Adipocyte (in vitro differentiated cells): ENCODE measurements around the gene AGFG2.
A peak's percentile ranks its signal among the peaks of the same experiment; 100 is the strongest.

Source experiments
- DNase-seq: peaks from one replicate; pipeline ENCODE4 v3.0.0-alpha.2; 2015; ENCODE audit warnings: low read depth
- H3K27me3 ChIP-seq: replicated peaks from 2 replicates; pipeline ENCODE4 v1.7.0; 2013; ENCODE audit warnings: mild to moderate bottlenecking, low read length, moderate library complexity; ENCODE audit not compliant: control insufficient read depth, insufficient read depth
- H3K36me3 ChIP-seq: 2 replicates; pipeline ENCODE4 v1.7.0; 2013; ENCODE audit warnings: low read length, mild to moderate bottlenecking, moderate library complexity; ENCODE audit not compliant: control insufficient read depth, insufficient read depth, severe bottlenecking
- H3K4me1 ChIP-seq: 2 replicates; pipeline ENCODE4 v1.7.0; 2013; ENCODE audit warnings: mild to moderate bottlenecking, low read length, moderate library complexity; ENCODE audit not compliant: control insufficient read depth, insufficient read depth
- H3K4me3 ChIP-seq: 2 replicates; pipeline ENCODE4 v1.7.0; 2013; ENCODE audit warnings: mild to moderate bottlenecking, low read length, moderate library complexity
- H3K9ac ChIP-seq: 2 replicates; pipeline ENCODE4 v1.7.0; 2013; ENCODE audit warnings: mild to moderate bottlenecking, low read length, moderate library complexity
- H3K9me3 ChIP-seq: 2 replicates; pipeline ENCODE4 v1.7.0; 2013; ENCODE audit warnings: mild to moderate bottlenecking, low read length, moderate library complexity; ENCODE audit not compliant: control insufficient read depth

AGFG2 gene

DNA sequence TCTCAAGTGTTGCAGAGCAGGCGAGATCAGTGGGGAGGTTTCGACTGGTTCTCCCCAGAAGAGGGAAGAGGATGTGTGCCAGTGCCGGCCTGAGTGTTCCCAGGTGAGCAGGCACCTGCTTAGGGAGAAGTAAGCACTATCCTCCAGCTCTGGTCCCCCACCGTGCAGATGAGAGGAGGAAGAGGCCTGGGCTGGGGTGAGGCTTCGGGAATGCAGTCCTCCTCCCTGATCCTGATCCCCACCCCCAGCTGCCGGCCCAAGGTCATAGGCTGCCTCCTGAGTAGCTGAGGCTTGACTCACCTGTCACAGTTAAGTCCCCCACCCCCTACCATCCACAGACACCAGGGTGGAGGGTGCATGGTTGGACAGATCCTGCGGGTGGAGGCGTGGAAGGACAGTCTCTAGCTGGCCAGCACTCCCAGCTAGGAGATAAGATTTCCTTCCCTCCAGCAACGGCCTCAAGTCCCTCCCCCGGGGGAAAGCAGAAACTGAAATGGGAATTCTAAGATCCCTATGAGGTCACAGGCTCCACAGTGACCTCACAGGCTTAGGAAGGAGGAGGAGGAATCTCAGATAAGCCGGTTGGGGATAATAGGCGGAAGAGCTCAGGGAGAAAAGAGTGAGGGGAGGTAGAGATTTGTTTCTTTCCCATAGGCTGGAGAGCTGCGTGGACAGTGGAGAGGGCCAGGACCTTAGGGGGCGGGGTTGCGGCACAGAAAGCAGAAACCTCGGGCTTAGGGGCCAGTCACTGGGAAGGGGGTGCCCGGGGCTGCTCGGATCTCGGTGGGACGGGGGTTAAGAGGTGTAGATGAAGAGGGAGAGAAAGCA lies 45.9 kb downstream of the AGFG2 start:
- Histone ChIP-seq H3K9me3 (no peaks in the 10 kb centered on the region), H3K9ac (peak overlapping the region; percentile 96), H3K36me3 (peaks cover 25% of the 10 kb centered on the region), H3K4me1 (peaks cover 20% of the 10 kb centered on the region), H3K27me3 (no peaks in the 10 kb centered on the region), H3K4me3 (peak overlapping the region; percentile 93)
- peak; percentile 74 for DNase-seq

DNA sequence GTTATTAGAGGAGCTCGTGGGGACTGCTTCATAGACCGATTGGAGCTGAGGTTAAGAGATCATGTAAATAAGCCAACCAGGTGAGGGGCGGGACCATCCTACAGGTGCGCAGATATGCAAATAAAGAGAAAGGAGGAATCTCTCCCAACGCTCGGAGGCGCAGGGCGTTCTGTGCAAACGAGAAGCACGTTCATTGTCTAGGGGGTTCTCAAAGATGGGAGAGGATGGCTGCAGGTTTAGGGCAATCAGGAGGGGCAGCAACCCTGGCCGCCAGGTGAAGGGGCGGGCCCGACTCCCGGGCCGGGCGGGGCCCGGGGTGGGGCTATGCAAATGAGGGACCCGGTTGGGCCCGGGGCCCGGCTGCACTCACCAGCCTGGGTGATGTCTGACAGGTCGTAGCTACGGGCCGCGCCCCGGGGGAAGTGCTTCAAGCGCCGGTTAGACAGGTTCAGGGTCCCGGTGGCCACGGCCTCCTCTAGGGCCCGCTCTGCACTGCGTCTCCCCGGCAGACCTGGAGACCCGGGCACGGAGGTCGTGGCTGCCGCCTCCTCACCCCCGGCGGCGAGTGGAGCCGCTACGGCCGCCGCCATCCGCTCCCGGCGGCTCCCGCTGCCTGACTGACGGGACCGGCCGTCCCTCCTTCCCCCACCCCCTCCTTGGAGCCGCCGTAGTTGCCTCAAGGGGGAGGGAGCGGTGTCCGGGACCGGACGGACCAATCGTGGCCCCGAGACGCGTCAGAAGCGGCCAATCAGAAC lies 46.7 kb downstream of the AGFG2 start, which contains the start of gene LRCH4:
LRCH4 (minus strand) TSS at position 619 of the 755 bp plus-strand sequence; CDS start at position 590, 29 bp downstream.
- Histone ChIP-seq H3K4me1 (peaks cover 28% of the 10 kb centered on the region), H3K9me3 (no peaks in the 10 kb centered on the region), H3K9ac (peak within 1 kb of the TSS; percentile 96), H3K36me3 (peaks cover 17% of the 10 kb centered on the region), H3K27me3 (no peaks in the 10 kb centered on the region), H3K4me3 (peak within 1 kb of the TSS; percentile 93)
- DNase-seq: peak; percentile 59

DNA sequence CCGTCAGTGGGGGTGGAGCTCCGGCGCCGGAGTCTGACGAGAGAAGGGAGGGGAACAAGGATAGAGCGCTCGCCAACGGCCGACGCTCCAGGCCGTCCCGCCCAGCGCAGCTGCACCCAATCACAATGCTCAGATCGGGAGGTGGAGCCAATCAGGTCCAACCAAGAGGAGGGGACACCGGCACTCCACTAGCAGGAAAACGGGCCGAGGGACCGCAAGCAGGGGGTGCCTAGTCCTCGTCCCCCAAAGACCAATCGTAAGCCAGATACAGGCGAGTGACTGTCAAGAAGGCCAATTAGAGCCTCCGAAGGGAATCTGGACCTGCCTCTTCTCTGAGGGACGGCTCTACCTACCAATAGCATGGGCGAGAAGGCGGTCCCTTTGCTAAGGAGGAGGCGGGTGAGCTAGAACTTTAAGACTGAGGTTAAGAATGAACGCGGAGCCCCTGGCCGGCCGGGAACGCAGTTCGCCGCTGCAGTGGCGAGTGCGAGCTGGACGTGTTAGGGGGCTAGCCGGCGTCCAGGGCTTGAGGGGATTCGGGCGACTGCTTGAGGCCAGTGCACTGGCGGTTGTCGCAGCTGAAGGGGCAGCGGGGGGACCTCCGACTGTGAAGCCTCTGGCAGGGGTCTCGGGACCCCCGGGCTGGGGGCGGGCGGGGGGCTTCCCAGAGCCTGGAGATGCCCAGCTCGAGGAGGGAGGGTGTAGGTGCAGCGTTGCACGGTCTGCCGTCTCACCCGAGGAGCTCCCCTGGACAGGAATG lies 47.4 kb downstream of the AGFG2 start, which contains the start of gene FBXO24:
FBXO24 (plus strand) TSS at position 63 of the 760 bp plus-strand sequence; CDS start at position 361, 298 bp downstream.
- Histone ChIP-seq H3K9ac (peak within 1 kb of the TSS; percentile 96), H3K4me3 (peak within 1 kb of the TSS; percentile 93)
- peak; percentile 100 for DNase-seq

DNA sequence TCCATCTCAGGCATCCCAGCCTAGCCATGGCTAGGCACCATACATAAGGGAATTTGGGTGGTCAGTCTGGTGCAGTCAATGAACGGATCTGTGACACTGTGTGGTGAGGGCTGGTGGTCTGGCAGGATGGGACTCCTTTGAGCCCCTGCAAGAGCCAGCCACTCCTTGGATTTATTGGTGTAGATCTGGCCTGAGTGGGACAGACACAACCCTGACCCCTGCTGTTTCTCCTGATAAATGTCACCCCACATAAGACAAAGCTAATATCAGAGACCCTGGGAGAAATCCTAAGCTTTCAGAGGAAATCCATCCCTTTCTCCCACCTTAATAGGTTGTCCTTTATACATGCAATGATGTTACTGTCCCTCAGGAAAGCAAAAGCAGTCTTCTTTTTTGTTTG lies 49.4 kb downstream of the AGFG2 start:
- Histone ChIP-seq H3K4me1 (peaks cover 26% of the 10 kb centered on the region), H3K4me3 (no peak overlapping the region), H3K9ac (no peak overlapping the region), H3K27me3 (no peaks in the 10 kb centered on the region), H3K36me3 (no peaks in the 10 kb centered on the region), H3K9me3 (no peaks in the 10 kb centered on the region)
- DNase-seq: peak; percentile 34

More for the DNA sequence above, 47.4 kb downstream of the AGFG2 start, which contains the start of gene FBXO24:
- peaks cover 10% of the 10 kb centered on the region for H3K36me3 ChIP-seq
- peaks cover 29% of the 10 kb centered on the region for H3K4me1 ChIP-seq
- no peaks in the 10 kb centered on the region for H3K9me3 ChIP-seq
- no peaks in the 10 kb centered on the region for H3K27me3 ChIP-seq

DNA sequence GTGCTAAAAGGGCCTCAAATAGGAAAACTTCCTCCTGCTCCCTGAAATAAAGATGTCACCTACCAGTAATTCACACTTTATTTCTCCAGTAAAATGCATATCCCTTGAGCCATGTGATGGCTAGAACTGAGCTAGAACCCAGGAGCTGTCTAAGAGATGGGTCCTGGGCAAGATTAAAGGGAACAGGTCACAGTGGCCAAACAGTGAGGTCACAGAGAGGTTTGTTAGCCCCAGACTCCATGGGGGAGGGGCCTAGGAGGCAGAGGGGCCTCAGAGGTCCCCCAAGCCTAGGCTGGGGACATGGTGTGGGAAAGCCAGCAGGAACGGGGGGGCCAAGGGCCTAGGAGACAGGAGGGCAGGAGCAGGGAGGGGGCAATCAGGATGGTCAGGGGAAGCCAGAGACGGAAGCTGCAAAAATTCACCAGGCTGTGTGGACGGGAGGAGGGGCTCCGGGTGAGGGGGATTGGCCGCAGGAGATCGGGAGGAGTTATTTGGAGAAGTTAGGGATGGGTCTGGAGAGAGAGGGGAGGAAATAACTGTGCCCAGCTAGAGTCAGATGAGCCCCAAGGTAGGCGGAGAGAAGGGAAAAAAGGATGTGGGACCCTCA lies 50.4 kb downstream of the AGFG2 start:
- H3K9me3 ChIP-seq: no peaks in the 10 kb centered on the region
- no peaks in the 10 kb centered on the region for H3K27me3 ChIP-seq
- no peak overlapping the region for H3K9ac ChIP-seq
- no peaks in the 10 kb centered on the region for H3K36me3 ChIP-seq
- H3K4me1 ChIP-seq: peaks cover 19% of the 10 kb centered on the region
- DNase-seq: no peak
- no peak overlapping the region for H3K4me3 ChIP-seq

DNA sequence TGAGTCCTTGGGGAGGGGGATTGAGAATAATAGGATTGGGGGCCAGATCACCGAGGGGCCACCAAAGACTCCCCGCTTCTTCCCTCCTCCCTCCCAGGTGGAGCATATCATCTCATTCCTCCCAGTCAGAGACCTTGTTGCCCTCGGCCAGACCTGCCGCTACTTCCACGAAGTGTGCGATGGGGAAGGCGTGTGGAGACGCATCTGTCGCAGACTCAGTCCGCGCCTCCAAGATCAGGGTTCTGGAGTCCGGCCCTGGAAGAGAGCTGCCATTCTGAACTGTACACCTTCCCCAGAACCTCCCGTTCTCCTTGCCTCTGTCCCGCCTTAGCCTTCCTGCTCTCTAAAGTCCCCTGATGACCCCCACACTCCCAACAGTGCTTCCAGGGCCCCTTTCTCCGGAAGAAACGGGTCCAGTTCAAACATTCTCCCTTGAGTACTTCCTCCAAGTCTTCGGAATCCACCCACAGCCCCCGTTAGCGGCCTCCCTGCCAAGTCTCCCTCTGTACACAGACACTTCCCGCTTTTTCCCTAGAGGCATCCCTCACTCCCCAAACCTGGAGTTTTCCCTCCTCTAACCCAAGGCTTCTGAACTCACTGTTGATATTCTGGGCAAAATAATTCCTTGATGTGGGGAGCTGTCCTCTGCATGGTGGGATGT lies 51.2 kb downstream of the AGFG2 start:
- Histone ChIP-seq H3K9ac (peak overlapping the region; percentile 13), H3K27me3 (no peaks in the 10 kb centered on the region), H3K9me3 (no peaks in the 10 kb centered on the region), H3K36me3 (no peaks in the 10 kb centered on the region), H3K4me1 (peaks cover 11% of the 10 kb centered on the region), H3K4me3 (no peak overlapping the region)
- no peak for DNase-seq

DNA sequence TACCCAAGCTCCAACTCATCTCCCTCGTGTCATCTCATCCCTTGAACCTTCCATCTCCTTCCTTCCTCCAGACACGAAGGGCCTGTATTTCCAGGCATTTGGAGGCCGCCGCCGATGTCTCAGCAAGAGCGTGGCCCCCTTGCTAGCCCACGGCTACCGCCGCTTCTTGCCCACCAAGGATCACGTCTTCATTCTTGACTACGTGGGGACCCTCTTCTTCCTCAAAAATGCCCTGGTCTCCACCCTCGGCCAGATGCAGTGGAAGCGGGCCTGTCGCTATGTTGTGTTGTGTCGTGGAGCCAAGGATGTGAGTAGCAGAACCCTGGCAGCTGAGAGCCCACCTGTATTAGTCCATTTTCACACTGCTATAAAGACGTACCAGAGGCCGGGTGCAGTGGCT lies 52.6 kb downstream of the AGFG2 start:
- H3K27me3 ChIP-seq: no peaks in the 10 kb centered on the region
- no peaks in the 10 kb centered on the region for H3K36me3 ChIP-seq
- H3K9me3 ChIP-seq: no peaks in the 10 kb centered on the region
- DNase-seq: no peak
- H3K4me1 ChIP-seq: peaks cover 9% of the 10 kb centered on the region
- H3K4me3 ChIP-seq: no peak overlapping the region
- no peak overlapping the region for H3K9ac ChIP-seq

- Histone ChIP-seq H3K36me3 (no peaks in the 10 kb centered on the region), H3K9me3 (no peaks in the 10 kb centered on the region), H3K9ac (no peak overlapping the region), H3K4me1 (peaks cover 11% of the 10 kb centered on the region), H3K27me3 (no peaks in the 10 kb centered on the region), H3K4me3 (no peak overlapping the region)
- DNase-seq: no peak
Observed at GRCh38 chr7:100595188-100595587, 56.2 kb downstream of the AGFG2 start.

GRCh38 chr7:100598425-100598824 lies 59.4 kb downstream of the AGFG2 start:
- Histone ChIP-seq H3K4me1 (peaks cover 24% of the 10 kb centered on the region), H3K9ac (no peak overlapping the region), H3K27me3 (no peaks in the 10 kb centered on the region), H3K4me3 (no peak overlapping the region), H3K36me3 (no peaks in the 10 kb centered on the region), H3K9me3 (no peaks in the 10 kb centered on the region)
- DNase-seq: no peak

DNA sequence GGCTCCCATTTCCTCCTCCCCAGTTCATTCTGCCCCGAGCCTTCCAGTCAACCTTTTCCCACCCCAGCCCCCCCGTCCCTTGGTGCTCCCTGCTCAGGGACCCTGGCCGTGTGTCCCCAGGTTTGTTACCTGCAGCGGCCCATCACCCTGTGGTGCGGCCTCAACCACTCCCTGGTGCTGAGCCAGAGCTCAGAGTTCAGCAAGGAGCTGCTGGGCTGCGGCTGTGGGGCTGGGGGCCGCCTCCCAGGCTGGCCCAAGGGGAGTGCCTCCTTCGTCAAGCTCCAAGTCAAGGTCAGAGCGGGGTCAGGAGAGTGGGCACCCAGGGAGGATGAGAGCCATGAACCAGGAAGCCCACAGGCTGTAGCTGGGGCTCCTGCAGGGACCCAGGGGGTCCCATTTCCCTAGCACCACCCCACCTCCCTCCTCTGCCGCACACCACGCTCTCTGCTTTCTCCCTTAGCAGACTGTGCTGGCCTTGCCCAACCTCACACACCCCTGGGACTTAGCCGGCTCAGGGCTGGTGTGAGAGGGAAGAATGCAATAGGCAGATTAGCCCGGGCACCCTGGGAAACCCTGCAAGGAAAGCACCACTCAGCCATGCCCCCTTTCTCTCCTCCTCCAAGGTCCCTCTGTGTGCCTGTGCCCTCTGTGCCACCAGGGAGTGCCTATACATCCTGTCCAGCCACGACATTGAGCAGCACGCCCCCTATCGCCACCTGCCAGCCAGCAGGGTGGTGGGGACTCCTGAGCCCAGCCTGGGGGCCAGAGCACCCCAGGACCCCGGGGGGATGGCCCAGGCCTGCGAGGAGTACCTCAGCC lies 61.1 kb downstream of the AGFG2 start:
- H3K9me3 ChIP-seq: no peaks in the 10 kb centered on the region
- DNase-seq: no peak
- H3K4me3 ChIP-seq: no peak overlapping the region
- no peak overlapping the region for H3K9ac ChIP-seq
- H3K27me3 ChIP-seq: no peaks in the 10 kb centered on the region
- peaks cover 29% of the 10 kb centered on the region for H3K4me1 ChIP-seq
- H3K36me3 ChIP-seq: no peaks in the 10 kb centered on the region
